Measurements from ENCODE around the gene MBD4. TPM values are rescaled to one million over a fixed set of nuclear protein-coding genes. Genes with fewer than 3 reads are reported as not detected.
"Not testable (repeated sequence)": the region's sequence is repeated elsewhere in the genome, so short reads cannot be mapped to it uniquely, and the experiment has no call there.

The MBD4 gene
- total RNA-seq, 2 experiments from 2014 or later, result 62.0 to 63.9 TPM

- DNase-seq (no peak), ATAC-seq (ENCODE audit: poor library complexity) (no peak)
- Mint-ChIP-seq H3K4me3 (no peak overlapping the region), H3K4me1 (ENCODE audit: low read depth) (no peaks in the 10 kb centered on the region), H3K27ac (no peak overlapping the region), H3K36me3 (ENCODE audit: low read depth) (no peaks in the 10 kb centered on the region), H3K27me3 (no peaks in the 10 kb centered on the region), H3K9me3 (no peaks in the 10 kb centered on the region)
- Histone ChIP-seq H3K9me3 (ENCODE audit: control insufficient read depth in 1 of 2, insufficient read depth in 1 of 2, low read length in 2 of 2) (no peaks in the 10 kb centered on the region), H3K4me3 (ENCODE audit: low read length) (no peak overlapping the region), H3K27me3 (ENCODE audit: control insufficient read depth in 1 of 2, insufficient read depth in 2 of 2, low read length in 2 of 2) (no peaks in the 10 kb centered on the region), H3K36me3 (ENCODE audit: insufficient read depth, low read length) (no peaks in the 10 kb centered on the region), H3K27ac (ENCODE audit: low read depth in 1 of 2, low read length in 2 of 2) (no peak overlapping the region), H3K4me1 (ENCODE audit: insufficient read depth, low read length) (no peaks in the 10 kb centered on the region)
- no peak for TF ChIP-seq CTCF (IDR thresholded peaks at IDR 0.05)
- POLR2A ChIA-PET, result no interaction called here
- intact Hi-C loops (cut with DNase I, micrococcal nuclease), result no loop called here
- CTCF ChIA-PET, result no interaction called here
These were observed 23.9 kb downstream of the MBD4 start for GRCh38 chr3:129415830-129416229.

- POLR2A ChIA-PET, result no interaction called here
- Mint-ChIP-seq H3K4me1 (ENCODE audit: low read depth) (no peaks in the 10 kb centered on the region), H3K36me3 (ENCODE audit: low read depth) (no peaks in the 10 kb centered on the region), H3K27me3 (no peaks in the 10 kb centered on the region), H3K4me3 (no peak overlapping the region), H3K9me3 (no peaks in the 10 kb centered on the region), H3K27ac (no peak overlapping the region)
- intact Hi-C loops (cut with DNase I, micrococcal nuclease), result no loop called here
- H3K4me1 ChIP-seq (ENCODE audit: insufficient read depth, low read length), result no peaks in the 10 kb centered on the region
- TF ChIP-seq CTCF (IDR thresholded peaks at IDR 0.05), result no peak
- ATAC-seq (ENCODE audit: poor library complexity), result no peak
- H3K9me3 ChIP-seq (ENCODE audit: control insufficient read depth in 1 of 2, insufficient read depth in 1 of 2, low read length in 2 of 2), result no peaks in the 10 kb centered on the region
- no peaks in the 10 kb centered on the region for H3K27me3 ChIP-seq (ENCODE audit: control insufficient read depth in 1 of 2, insufficient read depth in 2 of 2, low read length in 2 of 2)
- no peaks in the 10 kb centered on the region for H3K36me3 ChIP-seq (ENCODE audit: insufficient read depth, low read length)
- H3K4me3 ChIP-seq (ENCODE audit: low read length), result no peak overlapping the region
- no peak overlapping the region for H3K27ac ChIP-seq (ENCODE audit: low read depth in 1 of 2, low read length in 2 of 2)
- DNase-seq, result no peak
- CTCF ChIA-PET, result no interaction called here
These were observed 24.4 kb downstream of the MBD4 start for GRCh38 chr3:129415378-129415777.

- ChIA-PET CTCF (no interaction called here), POLR2A (no interaction called here)
- Histone ChIP-seq H3K36me3 (ENCODE audit: insufficient read depth, low read length) (no peaks in the 10 kb centered on the region), H3K27ac (ENCODE audit: low read depth in 1 of 2, low read length in 2 of 2) (no peak overlapping the region), H3K9me3 (ENCODE audit: control insufficient read depth in 1 of 2, insufficient read depth in 1 of 2, low read length in 2 of 2) (no peaks in the 10 kb centered on the region), H3K4me1 (ENCODE audit: insufficient read depth, low read length) (no peaks in the 10 kb centered on the region), H3K4me3 (ENCODE audit: low read length) (no peak overlapping the region), H3K27me3 (ENCODE audit: control insufficient read depth in 1 of 2, insufficient read depth in 2 of 2, low read length in 2 of 2) (no peaks in the 10 kb centered on the region)
- DNase-seq, result no peak
- no peak overlapping the region for H3K27ac Mint-ChIP-seq
- no peaks in the 10 kb centered on the region for H3K4me1 Mint-ChIP-seq (ENCODE audit: low read depth)
- intact Hi-C loops (cut with DNase I, micrococcal nuclease), result no loop called here
- H3K9me3 Mint-ChIP-seq, result no peaks in the 10 kb centered on the region
- no peaks in the 10 kb centered on the region for H3K27me3 Mint-ChIP-seq
- ATAC-seq (ENCODE audit: poor library complexity), result no peak
- no peaks in the 10 kb centered on the region for H3K36me3 Mint-ChIP-seq (ENCODE audit: low read depth)
- H3K4me3 Mint-ChIP-seq, result no peak overlapping the region
- no peak for TF ChIP-seq CTCF (IDR thresholded peaks at IDR 0.05)
These were observed 25.9 kb downstream of the MBD4 start for GRCh38 chr3:129413687-129414506.

- H3K27ac ChIP-seq (ENCODE audit: low read depth in 1 of 2, low read length in 2 of 2); intact Hi-C loops (cut with DNase I, micrococcal nuclease); DNase-seq; H3K27me3 ChIP-seq (ENCODE audit: control insufficient read depth in 1 of 2, insufficient read depth in 2 of 2, low read length in 2 of 2); H3K4me1 Mint-ChIP-seq (ENCODE audit: low read depth); H3K27ac Mint-ChIP-seq; H3K4me3 Mint-ChIP-seq; H3K36me3 Mint-ChIP-seq (ENCODE audit: low read depth); H3K27me3 Mint-ChIP-seq; ATAC-seq (ENCODE audit: poor library complexity); H3K36me3 ChIP-seq (ENCODE audit: insufficient read depth, low read length); H3K4me1 ChIP-seq (ENCODE audit: insufficient read depth, low read length); H3K9me3 ChIP-seq (ENCODE audit: control insufficient read depth in 1 of 2, insufficient read depth in 1 of 2, low read length in 2 of 2); H3K4me3 ChIP-seq (ENCODE audit: low read length); CTCF ChIA-PET; H3K9me3 Mint-ChIP-seq: not testable (repeated sequence)
- POLR2A ChIA-PET, result interaction anchor here (0.6 to 1.3 kb wide), 2 partner anchors 10 to 15 kb away, joined by 3 read pairs; partner anchors contain the start of gene EFCAB12
These were observed 26.5 kb downstream of the MBD4 start for GRCh38 chr3:129413238-129413637.

All from CD4-positive, alpha-beta T cell (primary cell).